Cortex of kidney (tissue), 1 donor: ENCODE results near the gene SLC22A4.

Experiments used
- DNase-seq: peaks from one replicate; lab custom pipeline; 2025; lab: John Stamatoyannopoulos, UW

Gene SLC22A4

DNA sequence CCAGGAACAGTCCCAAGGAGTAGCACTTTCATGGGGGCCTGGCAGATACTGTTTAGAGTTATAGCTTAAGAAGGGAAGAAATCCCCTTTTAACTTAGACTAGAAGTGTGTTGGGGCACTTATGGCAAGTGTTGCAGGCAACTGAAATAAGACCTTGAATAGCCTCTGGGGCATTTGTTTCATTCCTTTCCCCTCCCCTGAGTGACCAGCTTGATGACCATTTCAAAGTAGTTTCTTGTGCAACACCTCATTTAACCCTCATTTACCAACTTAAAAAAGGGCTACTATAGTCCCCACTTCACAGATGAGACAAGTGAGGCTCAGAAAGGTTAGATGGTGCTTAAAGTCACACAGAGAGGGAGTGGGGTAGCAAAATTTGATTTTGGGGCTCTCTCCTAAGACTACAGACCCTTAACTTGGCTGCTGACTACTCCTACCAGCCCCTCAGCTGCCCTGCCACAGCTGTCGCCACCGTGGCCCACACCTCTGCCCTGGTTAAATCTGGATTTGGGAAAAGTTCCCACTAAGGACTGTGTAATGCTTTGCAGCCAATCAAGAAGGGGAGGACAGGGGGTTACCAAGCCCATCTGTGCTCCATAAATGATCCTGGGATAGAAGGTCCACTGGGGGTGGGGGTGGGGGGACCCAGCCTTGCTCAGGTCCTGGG lies 31.2 kb upstream of the SLC22A4 start:
- DNase-seq: no peak

DNA sequence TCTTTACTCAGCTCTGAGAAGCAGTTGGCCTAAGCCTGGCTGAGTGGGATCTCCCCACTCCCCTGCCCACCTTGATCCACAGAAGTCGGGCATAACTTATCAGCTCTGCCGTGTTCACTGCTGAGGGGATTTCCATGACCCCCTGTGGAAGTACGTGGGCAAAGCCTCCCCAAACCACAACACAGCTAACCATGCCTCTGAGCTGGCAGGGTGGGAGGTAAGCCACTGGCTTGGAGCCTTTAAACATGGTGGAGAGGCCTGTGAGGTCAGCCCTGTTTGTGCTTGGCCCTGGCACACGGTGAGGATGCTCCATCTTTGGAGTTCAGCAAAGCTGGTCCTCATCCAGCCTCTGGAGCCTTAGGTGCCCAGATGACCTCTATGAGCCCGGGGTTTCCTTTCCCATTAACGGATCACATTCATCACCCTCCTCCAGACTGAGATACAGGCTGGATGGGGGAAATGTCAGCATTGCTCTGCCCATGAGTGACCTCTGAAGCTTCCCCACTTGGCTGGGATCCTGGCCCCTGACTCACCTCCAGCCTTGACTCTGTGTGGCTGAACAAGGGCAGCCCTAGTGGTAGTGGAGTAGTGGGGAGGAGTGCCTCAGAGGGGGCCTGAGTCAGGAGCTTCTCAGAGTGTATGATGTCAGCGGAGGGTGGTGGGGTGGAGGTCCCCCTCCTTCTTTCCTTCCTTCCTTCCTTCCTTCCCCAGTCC lies 30.5 kb upstream of the SLC22A4 start:
- DNase-seq: no peak

DNA sequence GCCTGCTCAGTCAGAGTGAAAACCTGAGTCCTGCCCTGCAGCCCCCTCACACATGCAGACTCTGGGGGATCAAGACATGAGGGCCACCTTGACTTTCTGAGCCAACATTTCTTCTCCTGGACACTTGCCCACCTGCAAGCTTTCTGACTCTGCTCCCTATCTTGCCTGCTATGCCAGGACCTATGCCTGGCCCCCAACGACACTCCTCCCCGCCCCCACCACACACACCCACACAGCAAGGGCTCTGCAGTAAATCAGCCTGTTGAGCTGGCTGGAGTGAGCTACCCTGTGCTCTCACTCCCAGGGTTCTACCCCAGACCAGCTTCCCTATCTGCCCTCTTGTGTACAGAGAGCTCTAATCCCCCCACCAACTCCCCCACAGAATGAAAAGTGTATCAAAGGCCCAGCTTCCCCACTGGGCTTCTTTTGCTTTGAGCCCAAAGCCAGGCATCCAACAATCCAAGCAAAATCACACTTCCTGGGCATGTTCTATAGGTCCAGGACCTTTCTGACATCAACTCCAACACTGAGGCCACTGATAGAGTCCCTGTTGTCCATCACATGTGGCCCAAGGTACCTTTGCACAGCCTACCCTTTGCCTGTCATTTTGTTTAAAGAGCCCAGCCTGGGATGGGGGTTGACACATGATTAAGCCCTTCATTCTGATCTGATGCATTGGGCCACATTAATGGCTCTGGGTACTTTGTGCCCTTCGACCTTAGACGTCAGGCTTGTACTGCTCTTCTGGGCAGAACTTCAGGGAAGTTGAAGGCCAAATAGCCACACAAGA lies 29.5 kb upstream of the SLC22A4 start:
- no peak for DNase-seq

DNA sequence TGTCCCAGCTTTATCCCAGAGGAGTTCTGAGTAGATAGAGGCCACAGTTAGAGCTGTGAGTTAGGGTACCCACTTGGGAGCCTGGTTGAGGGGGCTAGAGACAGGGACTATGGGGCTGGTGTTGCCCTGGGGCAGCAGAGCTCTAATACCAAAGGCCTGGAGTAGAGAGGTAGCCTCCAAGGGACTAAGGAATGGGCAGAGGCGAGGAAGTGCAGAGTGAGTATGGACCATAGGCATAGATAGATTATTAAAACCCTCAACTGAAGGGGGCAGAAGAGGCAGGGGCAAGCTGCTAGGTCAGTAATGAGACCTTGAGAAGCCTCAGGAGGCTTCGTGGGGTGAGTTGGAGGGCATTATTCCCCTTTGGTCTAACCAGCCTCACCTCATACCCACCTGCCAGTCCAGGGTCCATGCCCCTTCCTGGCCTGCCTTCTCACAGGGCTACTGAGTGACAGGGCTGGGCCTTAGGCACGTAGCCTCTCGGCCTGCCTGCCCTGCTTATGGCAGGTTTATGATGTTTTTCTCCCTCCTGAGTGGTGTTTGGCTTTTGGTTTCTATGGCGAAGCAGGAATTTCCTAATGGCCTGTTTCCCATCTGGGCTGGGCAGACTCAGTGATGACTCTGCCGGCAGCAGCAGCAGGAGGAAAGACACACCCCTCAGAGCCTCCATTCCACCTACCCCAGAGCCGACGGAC lies 28.7 kb upstream of the SLC22A4 start:
- no peak for DNase-seq

DNA sequence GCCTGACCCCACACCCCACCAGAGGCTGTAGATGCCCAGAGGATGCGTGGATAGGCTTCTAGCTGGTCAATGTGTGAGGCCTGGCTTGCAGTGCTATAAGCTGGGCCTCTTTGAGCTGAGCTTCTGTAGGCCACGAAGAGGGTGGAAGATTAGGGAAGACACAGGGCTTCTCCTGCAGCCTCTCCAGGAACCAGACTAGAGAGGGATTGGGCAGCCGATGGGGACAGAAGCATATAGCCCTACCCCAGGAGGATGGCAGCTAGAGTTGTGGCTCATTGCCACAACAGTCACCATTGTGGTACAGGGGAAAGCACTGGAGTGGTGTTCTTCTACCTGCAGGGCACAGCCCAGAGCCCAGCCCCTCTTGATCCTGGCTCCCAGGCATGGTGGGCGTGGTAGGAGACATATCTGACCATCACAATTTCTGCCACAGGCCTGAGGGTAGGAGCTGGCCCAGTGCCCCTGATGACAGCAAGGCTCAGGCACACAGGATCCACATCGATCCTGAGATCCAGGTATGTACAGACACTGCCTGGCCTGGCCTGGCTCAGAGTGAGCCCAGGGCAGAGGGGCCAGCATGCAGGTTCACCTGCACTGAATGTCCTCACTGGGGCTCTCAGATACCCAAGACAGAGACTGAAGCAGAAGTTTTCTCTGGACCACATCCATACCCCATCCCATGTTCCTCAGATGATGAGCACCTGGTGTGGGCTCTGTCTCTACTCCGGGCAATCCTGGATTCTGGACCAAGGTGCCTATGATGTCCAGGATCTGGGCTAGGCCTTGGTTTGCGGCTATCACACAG lies 28.0 kb upstream of the SLC22A4 start:
- no peak for DNase-seq

DNA sequence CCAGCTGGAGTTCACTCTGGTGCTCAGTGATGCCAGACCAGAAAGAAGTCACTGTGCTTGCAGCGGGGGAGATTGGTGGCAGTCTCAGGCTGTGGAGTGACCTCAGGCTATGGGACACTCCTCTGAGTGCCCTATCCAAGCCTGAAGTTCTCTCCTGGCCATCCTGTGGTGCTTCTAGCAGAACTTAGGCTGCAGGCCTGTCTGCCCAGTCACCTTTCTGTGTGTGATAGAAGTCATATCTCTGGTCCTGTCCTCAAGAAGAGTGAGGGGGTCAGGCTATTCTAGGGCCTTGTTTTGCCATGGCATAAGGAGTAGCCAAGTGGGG lies 27.4 kb upstream of the SLC22A4 start:
- no peak for DNase-seq

DNA sequence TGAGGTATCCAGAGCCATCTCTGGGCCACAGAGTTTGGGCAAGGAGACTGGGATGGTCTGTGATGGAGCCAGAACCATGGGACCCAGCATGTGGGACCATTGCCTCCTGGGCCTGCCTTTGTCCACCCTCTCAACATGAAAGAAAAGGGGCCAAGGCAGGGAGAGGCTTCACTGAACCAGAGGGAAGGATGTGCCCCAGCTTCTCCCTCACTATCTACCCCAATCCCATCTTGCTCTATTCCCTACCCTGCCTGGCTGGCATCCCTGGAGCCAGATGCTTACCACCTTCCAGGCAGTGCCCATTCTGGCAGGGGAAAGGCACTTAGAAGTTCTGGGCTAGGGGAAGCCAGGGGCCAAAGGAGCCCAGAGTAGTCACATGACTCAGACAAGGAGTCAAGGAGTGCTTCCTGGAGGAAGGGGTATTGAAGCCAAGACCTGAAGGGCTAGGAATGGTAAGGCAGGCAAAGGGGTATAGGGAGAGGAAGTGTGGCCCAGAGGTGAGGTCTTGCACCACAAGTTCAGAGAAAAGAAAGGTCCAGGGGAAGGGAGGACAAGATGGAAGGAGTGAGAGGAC lies 26.9 kb upstream of the SLC22A4 start:
- no peak for DNase-seq

DNA sequence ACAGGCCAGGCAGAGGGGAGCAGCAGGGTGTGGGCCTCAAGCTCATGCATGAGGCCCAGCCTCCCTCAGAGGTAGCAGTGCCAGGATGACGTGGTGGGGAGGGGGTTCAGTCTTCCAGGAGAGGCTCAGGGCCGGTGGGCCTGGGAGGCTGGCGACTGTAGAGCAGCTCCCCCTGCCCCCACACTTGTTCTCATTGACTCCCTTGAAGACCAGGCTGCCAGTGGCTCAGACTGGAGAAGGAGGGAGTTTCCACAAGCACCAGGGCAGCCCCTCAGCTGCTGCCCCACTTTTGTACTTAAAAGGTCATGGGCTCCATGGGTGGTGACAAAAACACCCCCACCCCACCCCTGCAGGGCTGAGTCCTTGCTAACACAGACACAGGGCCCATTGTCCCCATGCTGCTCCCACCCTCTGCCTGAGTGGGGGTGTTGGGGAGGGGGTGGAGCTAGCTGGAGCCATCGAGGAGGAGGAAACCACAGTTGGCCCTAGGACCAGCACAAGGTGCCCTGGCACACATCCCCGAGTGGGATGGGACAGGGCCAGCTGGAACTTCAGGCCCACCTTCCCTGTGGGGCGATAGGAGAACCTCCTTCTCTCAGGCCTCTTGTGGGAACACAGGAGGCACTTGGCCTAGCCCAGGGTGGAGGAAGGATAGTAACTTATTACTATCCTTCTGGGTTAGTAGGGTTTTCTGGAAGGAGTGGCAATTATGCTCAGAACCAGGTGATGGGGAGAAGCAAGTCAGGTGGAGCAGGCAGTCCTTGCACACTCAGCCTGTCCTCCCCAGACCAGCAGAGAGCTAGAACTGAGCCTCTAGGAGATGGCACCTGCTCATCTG lies 26.0 kb upstream of the SLC22A4 start:
- no peak for DNase-seq

DNA sequence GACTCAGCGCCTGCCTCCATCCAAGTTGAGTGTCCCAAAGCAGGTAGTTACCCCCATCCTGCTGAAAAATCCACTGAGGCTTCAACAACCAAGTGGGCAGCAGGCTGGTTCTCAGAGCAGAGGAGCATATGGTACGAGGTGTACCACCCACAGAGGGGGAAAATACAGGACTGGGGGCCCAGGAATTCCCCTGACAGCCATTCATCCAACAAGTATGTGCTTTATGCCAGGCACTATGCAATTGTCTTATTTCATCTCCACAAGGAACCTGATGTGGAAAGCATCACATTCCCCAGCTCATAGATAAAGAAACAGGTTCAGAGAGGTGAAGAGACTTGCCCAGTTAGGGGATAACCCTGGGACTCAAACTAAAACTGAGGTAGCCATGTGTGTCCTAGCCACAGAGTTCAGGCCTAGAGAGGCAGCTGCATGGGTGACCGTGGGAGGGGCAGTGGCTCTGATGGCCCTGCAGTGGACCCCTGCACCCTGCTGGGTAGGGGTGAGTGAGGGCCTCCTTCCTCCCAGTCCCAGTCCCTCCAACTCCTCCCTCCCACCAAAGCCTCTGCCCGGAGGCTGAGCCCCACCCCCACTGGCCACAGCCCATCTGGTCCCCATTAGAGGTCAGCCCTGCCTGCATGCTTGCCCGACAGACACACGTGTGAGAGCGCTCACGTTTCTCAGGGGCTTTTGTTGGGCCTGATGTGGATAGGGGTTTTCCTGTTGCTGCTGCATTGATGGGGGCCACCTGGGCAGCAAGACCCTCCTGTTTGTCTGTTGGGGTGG lies 25.2 kb upstream of the SLC22A4 start:
- no peak for DNase-seq

DNA sequence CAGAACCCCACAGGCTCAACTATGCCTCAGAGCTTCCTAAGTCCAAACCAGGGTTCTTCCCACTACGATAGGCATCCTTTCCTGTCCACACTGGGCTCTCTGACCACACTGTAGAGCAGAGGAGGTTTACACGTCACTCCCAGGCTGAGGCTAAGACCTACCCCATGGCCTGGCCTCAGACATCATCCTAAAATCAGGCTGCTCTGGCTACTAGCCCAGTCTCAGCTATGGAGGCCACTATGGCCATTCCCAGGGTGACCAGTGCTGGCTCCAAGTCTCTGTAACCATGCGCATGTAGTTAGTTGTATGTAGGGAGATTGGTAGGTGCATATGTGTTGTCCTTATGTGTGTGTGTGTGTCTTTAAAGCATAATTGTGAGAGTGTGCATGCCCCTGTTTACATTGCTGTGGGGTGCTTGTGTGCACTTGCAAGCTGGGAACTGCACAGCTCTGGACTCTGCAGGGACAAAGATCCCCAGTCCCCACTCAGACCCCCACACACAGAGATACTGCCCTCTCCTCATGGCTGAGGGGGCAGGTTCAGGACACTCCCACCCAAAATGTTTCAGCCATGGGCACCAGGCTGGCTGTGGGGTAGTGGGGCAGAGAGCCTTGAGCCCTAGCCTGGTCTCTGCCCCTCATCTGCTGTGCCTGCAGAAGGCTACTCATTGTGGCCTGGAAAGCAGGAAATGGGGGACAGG lies 24.4 kb upstream of the SLC22A4 start:
- no peak for DNase-seq

DNA sequence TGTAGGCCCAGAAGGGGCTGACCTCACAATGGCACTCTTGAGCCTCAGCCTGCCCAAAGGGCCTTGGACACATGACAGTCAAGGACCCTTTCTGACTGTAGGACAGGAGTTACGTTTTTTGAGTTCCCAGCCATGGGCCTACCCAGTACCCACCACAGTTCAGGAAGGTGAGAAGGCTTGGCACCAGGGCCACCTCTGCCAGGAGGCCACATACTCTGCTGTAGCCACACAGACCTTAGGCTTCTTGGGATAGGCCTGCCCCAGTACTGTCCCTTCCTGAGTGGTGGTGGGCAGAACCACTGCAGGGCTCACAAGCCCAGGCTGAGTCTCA lies 23.9 kb upstream of the SLC22A4 start:
- no peak for DNase-seq

DNA sequence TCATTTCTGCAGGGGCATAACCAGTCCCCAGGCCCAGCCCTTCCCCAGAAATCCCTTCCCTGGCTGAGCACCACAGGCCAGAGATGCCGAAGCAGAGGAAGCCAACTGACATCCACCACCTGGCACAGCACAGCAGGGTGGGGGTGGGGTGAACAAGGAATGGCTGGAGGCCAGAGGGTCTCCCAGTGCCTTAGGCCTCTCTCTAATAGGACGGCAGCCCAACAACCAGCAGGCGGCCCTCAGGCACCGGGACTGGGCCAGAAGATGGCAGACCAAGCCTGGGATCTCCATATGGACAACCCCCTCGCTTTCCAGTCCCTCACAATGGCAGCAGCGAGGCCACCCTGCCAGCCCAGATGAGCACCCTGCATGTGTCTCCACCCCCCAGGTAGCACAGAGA lies 23.5 kb upstream of the SLC22A4 start:
- no peak for DNase-seq

DNA sequence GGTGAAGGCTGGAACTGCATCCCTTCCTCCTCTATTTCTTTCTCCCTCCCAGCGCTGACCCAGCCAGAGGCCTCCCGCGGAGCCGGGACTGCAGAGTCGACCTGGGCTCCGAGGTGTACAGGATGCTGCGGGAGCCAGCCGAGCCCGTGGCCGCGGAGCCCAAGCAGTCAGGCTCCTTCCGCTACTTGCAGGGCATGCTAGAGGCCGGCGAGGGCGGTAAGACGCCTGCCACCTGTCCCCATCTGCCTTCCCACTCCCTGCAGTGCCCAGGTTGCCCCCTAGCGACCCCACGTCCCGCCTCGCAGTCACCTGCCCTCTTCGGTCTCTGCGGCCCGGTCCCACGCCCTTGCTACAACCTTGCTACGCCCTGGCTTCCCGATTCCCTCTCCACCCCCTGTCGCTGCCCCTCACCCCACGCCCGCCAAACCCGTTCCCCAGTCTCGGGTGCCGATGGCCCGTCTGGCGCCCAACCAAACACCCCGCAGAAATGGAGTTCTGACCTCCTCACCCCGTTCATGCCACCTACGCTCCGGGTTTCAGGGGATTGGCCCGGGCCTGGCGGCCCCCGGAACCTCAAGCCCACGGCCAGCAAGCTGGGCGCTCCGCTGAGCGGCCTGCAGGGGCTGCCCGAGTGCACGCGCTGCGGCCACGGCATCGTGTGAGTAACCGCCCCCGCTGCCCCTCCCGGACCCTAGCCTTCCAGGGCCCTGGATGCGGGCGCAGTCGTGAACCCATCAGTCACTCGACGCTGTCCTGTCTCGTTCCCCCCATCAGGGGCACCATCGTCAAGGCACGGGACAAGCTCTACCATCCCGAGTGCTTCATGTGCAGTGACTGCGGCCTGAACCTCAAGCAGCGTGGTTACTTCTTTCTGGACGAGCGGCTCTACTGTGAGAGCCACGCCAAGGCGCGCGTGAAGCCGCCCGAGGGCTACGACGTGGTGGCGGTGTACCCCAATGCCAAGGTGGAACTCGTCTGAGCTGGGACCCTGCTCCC lies 22.6 kb upstream of the SLC22A4 start:
- DNase-seq: no peak

DNA sequence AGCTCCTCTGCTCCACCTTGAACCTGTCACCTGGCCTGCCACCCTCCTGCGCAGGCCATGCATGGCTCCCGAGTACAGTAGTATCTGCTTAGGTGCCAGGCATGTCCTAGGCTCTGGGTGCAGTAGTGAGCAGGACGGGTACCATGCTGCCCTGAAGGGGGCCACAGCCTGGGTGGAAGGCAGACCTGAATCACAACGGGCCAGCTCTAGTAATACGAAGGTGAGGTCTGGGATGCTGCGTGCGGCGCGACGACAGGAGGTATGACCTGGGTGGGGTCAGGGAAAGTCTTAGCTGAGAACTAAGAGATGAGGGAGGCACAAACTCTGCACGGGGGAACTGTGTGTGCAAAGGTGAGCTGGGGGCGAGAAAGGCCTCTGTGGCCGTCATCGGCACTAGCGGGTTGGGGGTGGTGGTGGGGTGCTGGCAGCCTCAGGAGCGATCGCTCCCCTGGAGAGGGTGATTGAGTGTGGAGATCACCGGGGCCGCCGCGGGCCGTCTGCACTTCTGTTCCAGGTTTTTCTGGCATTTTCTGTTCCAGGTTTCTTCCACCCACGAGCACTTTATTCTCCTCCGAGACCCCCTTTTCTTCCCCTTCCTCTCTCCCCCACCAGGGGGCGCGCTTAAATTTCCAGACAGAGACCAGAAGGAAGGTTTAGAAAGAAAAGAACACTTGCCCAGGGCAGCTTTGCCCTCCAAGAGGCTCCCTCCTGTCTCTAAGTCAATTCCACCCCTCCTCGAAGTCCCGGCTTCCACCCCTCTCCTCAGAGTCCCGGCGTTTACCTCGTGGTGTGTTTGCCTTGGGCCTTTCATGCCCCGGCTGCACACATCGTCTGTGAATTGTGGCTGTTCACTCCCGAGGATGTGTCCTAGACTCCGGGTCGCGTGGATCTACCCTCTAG lies 21.6 kb upstream of the SLC22A4 start:
- no peak for DNase-seq

DNA sequence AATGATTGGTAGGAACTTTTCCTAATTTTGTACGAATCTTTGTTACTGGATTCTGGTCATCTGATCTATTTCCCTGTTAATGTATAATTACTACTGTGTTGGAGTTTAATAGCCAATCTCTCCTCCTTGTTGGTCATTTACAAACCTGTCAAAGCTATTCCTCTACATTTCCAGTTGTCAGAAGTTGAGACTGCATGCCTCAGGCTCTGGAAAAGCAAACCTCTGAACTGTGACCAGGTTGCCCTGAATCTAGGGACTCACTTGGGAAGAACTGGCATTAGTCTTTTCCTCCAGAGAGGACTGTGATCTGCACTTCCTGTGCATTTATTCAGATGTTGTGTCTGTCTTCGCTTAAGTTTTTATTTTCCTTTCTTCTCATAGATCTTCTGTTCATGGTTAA lies 20.6 kb upstream of the SLC22A4 start:
- DNase-seq: no peak

DNA sequence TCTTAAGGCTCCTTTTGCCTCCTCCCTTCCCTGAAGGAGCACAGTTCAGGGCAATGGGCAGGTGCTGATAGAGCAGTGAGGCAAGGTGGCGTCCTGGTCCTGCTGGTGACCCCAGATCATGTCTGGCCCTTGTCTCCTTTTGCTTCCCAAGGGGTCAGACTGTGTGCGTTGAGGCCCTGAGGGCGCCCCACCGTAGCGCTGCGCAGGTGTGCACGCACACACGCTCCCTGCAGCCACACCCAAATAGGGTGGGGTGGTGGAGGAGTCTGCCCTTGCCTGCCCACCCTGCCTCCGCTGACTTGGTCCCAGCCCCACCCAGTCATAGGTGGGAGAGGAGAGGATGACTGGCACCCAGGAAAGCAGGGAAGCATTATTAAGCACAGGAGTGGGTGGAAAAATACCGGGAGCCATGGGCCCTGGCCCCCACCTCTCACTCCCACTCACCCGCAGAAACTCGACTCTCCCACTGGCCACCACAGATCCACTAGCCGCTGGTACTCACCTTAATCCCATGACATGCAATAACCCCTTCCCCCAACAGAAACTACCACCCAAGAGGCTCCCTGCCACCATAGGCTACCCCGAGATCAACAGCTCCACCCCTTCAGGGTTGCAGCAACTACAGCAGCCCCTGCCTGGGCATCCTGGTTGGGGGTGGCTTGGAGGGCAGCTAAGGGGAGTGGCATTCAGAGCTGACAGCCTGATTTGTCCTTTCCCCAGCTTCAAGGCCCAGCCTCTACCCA lies 20.0 kb upstream of the SLC22A4 start:
- no peak for DNase-seq
